H9 (cell line): ENCODE results near the gene OSBPL10. TPM values are rescaled to one million over a fixed set of nuclear protein-coding genes. Genes with fewer than 3 reads are reported as not detected.

Experiments
- DNase-seq: peaks from one replicate; pipeline ENCODE4 v3.0.0-alpha.2; 2017
- H2AFZ ChIP-seq: one replicate; pipeline ENCODE4 v1.6.1; 2013; ENCODE audit warnings: mild to moderate bottlenecking, low read length, control low read depth, moderate library complexity
- H2AK5ac ChIP-seq: 2 replicates; pipeline ENCODE4 v1.6.1; 2013; ENCODE audit warnings: low read length, control low read depth, mixed read lengths; ENCODE audit not compliant: insufficient read length
- H2BK120ac ChIP-seq: one replicate; pipeline ENCODE4 v1.6.1; 2013; ENCODE audit warnings: low read depth, mild to moderate bottlenecking, low read length, control low read depth, inconsistent platforms; ENCODE audit not compliant: poor library complexity, severe bottlenecking
- H2BK12ac ChIP-seq: 2 replicates; pipeline ENCODE4 v1.6.1; 2013; ENCODE audit warnings: low read length, control low read depth, mixed read lengths, low read depth; ENCODE audit not compliant: insufficient read length
- H2BK15ac ChIP-seq: 2 replicates; pipeline ENCODE4 v1.6.1; 2013; ENCODE audit warnings: low read depth, low read length, control low read depth
- H2BK20ac ChIP-seq: one replicate; pipeline ENCODE4 v1.6.1; 2013; ENCODE audit warnings: low read depth, mild to moderate bottlenecking, low read length, control low read depth, inconsistent platforms; ENCODE audit not compliant: poor library complexity, severe bottlenecking
- H2BK5ac ChIP-seq: 2 replicates; pipeline ENCODE4 v1.6.1; 2013; ENCODE audit warnings: low read length, control low read depth, mixed read lengths; ENCODE audit not compliant: insufficient read length
- H3K14ac ChIP-seq: 2 replicates; pipeline ENCODE4 v1.6.1; 2013; ENCODE audit warnings: low read length, control low read depth; ENCODE audit not compliant: insufficient read depth
- H3K18ac ChIP-seq: 2 replicates; pipeline ENCODE4 v1.6.1; 2013; ENCODE audit warnings: low read depth, mild to moderate bottlenecking, mixed read lengths, low read length, control low read depth; ENCODE audit not compliant: insufficient read length
- H3K23ac ChIP-seq: 2 replicates; pipeline ENCODE4 v1.6.1; 2013; ENCODE audit warnings: low read length, control low read depth, mixed read lengths, low read depth; ENCODE audit not compliant: insufficient read length
- H3K23me2 ChIP-seq: 2 replicates; pipeline ENCODE4 v1.6.1; 2013; ENCODE audit warnings: low read depth, mild to moderate bottlenecking, mixed read lengths, low read length, control low read depth; ENCODE audit not compliant: insufficient read length, poor library complexity, severe bottlenecking
- H3K27ac ChIP-seq: 2 replicates; pipeline ENCODE4 v1.5.1; 2013; ENCODE audit warnings: low read length, control low read depth, mixed read lengths, low read depth; ENCODE audit not compliant: insufficient read length
- H3K27me3 ChIP-seq: 2 replicates; pipeline ENCODE4 v1.6.1; 2013; ENCODE audit warnings: low read length, control low read depth, inconsistent platforms; ENCODE audit not compliant: insufficient read depth
- H3K4ac ChIP-seq: 2 replicates; pipeline ENCODE4 v1.6.1; 2013; ENCODE audit warnings: low read depth, mild to moderate bottlenecking, control low read depth, inconsistent platforms, low read length, moderate library complexity
- H3K4me1 ChIP-seq: 2 replicates; pipeline ENCODE4 v1.6.1; 2013; ENCODE audit warnings: low read length, control low read depth, inconsistent platforms; ENCODE audit not compliant: insufficient read depth
- H3K4me2 ChIP-seq: 2 replicates; pipeline ENCODE4 v1.6.1; 2013; ENCODE audit warnings: low read length, control low read depth, mixed read lengths; ENCODE audit not compliant: insufficient read length, insufficient read depth
- H3K56ac ChIP-seq: 2 replicates; pipeline ENCODE4 v1.6.1; 2013; ENCODE audit warnings: low read depth, mild to moderate bottlenecking, mixed read lengths, low read length, control low read depth; ENCODE audit not compliant: insufficient read length
- H3K79me1 ChIP-seq: 2 replicates; pipeline ENCODE4 v1.6.1; 2013; ENCODE audit warnings: low read depth, mild to moderate bottlenecking, moderate library complexity, low read length, control low read depth, inconsistent platforms; ENCODE audit not compliant: insufficient read depth, poor library complexity, severe bottlenecking
- H3K79me2 ChIP-seq: 2 replicates; pipeline ENCODE4 v1.6.1; 2013; ENCODE audit warnings: low read length, control low read depth, inconsistent platforms; ENCODE audit not compliant: insufficient read depth
- H3K9ac ChIP-seq: 2 replicates; pipeline ENCODE4 v1.6.1; 2013; ENCODE audit warnings: low read length, control low read depth, mixed read lengths; ENCODE audit not compliant: insufficient read length; ENCODE audit errors: extremely low read depth
- H3K9me3 ChIP-seq: one replicate; pipeline ENCODE4 v1.6.1; 2013; ENCODE audit warnings: low read depth, low read length, inconsistent platforms; ENCODE audit not compliant: control insufficient read depth
- H3T11ph ChIP-seq: one replicate; pipeline ENCODE4 v1.6.1; 2013; ENCODE audit warnings: mild to moderate bottlenecking, low read length, control low read depth, inconsistent platforms
- H4K20me1 ChIP-seq: one replicate; pipeline ENCODE4 v1.6.1; 2013; ENCODE audit not compliant: control insufficient read depth, insufficient read length, insufficient read depth
- H4K5ac ChIP-seq: 2 replicates; pipeline ENCODE4 v1.6.1; 2013; ENCODE audit warnings: low read depth, mild to moderate bottlenecking, mixed read lengths, low read length, control low read depth; ENCODE audit not compliant: insufficient read length
- H4K8ac ChIP-seq: replicated peaks from 2 replicates; pipeline ENCODE4 v1.6.1; 2013; ENCODE audit warnings: low read length, control low read depth, mixed read lengths, low read depth; ENCODE audit not compliant: insufficient read length
- H4K91ac ChIP-seq: 2 replicates; pipeline ENCODE4 v1.6.1; 2013; ENCODE audit warnings: low read depth, mild to moderate bottlenecking, moderate library complexity, mixed read lengths, low read length, control low read depth; ENCODE audit not compliant: insufficient read length
- H3K27ac Mint-ChIP-seq, 3 experiments: 2 replicates in 2 of 3; 3 replicates in 1 of 3; pipeline ENCODE4 v1.8.0; 2020 to 2021; ENCODE audit warnings: mixed read lengths in 3 of 3, mild to moderate bottlenecking in 1 of 3, moderate library complexity in 1 of 3
- H3K27me3 Mint-ChIP-seq: 2 replicates; pipeline ENCODE4 v1.8.0; 2021; ENCODE audit warnings: low read depth, mild to moderate bottlenecking, moderate library complexity, mixed read lengths
- H3K36me3 Mint-ChIP-seq, 3 experiments: 2 replicates in 2 of 3; 3 replicates in 1 of 3; pipeline ENCODE4 v1.8.0; 2020 to 2021; ENCODE audit warnings: low read depth in 3 of 3, mixed read lengths in 3 of 3; ENCODE audit not compliant: insufficient read depth in 1 of 3
- H3K4me1 Mint-ChIP-seq, 2 experiments: 2 replicates each; pipeline ENCODE4 v1.8.0; 2020; ENCODE audit warnings: mixed read lengths in 2 of 2
- H3K4me3 Mint-ChIP-seq, 2 experiments: 2 replicates in 1 of 2; 3 replicates in 1 of 2; pipeline ENCODE4 v1.8.0; 2020 to 2021; ENCODE audit warnings: mild to moderate bottlenecking in 2 of 2, mixed read lengths in 2 of 2, moderate library complexity in 1 of 2
- H3K9me3 Mint-ChIP-seq, 2 experiments: 2 replicates in 1 of 2; 3 replicates in 1 of 2; pipeline ENCODE4 v1.8.0; 2020; ENCODE audit warnings: mild to moderate bottlenecking in 2 of 2, mixed read lengths in 2 of 2, moderate library complexity in 1 of 2
- CTCF ChIP-seq: fragments of 200-600 bp; sonication (generic); conservative IDR thresholded peaks from 3 replicates; pipeline ENCODE4 v1.8.0; 2021; ENCODE audit warnings: antibody characterized with exemption, mild to moderate bottlenecking
- WGBS: extraction: QIAGEN DNeasy Blood & Tissue Kit; methylation state at CpG from one replicate; pipeline ENCODE4 v1.1.7; 2013; ENCODE audit warnings: missing lambda C conversion rate, low lambda C conversion rate, mixed read lengths; ENCODE audit not compliant: insufficient read length; ENCODE audit errors: extremely low coverage; 5-methylcytosine and 5-hydroxymethylcytosine counted together
- total RNA-seq: library from RNA; stranded (reverse); gene quantifications from 2 replicates; pipeline ENCODE4 v1.2.1, GENCODE V29; 2021

OSBPL10 gene
- total RNA-seq, 1 experiment from 2014 or later: 42.7 TPM

- no peak overlapping the region for H3K27ac ChIP-seq
- Mint-ChIP-seq H3K4me3 (no peak overlapping the region), H3K27me3 (no peaks in the 10 kb centered on the region), H3K27ac (no peak overlapping the region; a peak in 1 of 7 replicates), H3K9me3 (no peaks in the 10 kb centered on the region), H3K4me1 (peaks cover 14 to 22% of the 10 kb centered on the region in 2 experiments), H3K36me3 (peaks cover 0 to 12% (median 11%) of the 10 kb centered on the region in 3 experiments; a peak in 4 of 7 replicates)
- H2BK12ac ChIP-seq: no peak overlapping the region
- H3K56ac ChIP-seq: no peak overlapping the region
- no peak overlapping the region for H3K4me2 ChIP-seq
- no peak overlapping the region for H2BK5ac ChIP-seq
- WGBS: no CpG with 5 or more reads among the region's 2 CpGs
- H3K14ac ChIP-seq: no peak overlapping the region
- H3K23me2 ChIP-seq: no peaks in the 10 kb centered on the region
- H2AK5ac ChIP-seq: no peak overlapping the region
- no peak overlapping the region for H2BK120ac ChIP-seq
- H4K8ac ChIP-seq: no peak overlapping the region
- no peak overlapping the region for H3K9ac ChIP-seq
- no peak overlapping the region for H2BK15ac ChIP-seq
- no peak overlapping the region for H2BK20ac ChIP-seq
- H4K5ac ChIP-seq: no peak overlapping the region
- no peak overlapping the region for H3K18ac ChIP-seq
- no peak overlapping the region for H3K23ac ChIP-seq
- no peaks in the 10 kb centered on the region for H4K20me1 ChIP-seq
- peaks cover 2% of the 10 kb centered on the region; the same call in 1 of the 2 replicates for H3K4me1 ChIP-seq
- no peak overlapping the region for H3K4ac ChIP-seq
- H3K9me3 ChIP-seq: no peaks in the 10 kb centered on the region
- TF ChIP-seq CTCF: no peak
- no peaks in the 10 kb centered on the region for H3K79me1 ChIP-seq
- H4K91ac ChIP-seq: no peak overlapping the region
- DNase-seq: no peak
- no peak overlapping the region for H3T11ph ChIP-seq
- no peak overlapping the region for H2AFZ ChIP-seq
- no peaks in the 10 kb centered on the region for H3K27me3 ChIP-seq
- H3K79me2 ChIP-seq: no peaks in the 10 kb centered on the region
Observed at GRCh38 chr3:31616711-31617110, 364.4 kb downstream of the OSBPL10 start.
